SK-N-SH (cell line): Measurements from ENCODE around the gene LKAAEAR1. TPM values are rescaled to one million over a fixed set of nuclear protein-coding genes. Genes with fewer than 3 reads are reported as not detected.

Experiments
- CTCF ChIA-PET: fragments of 300-600, 350-600 bp; formaldehyde crosslinking; extraction: SDS; loops from one replicate; lab custom pipeline; 2021; lab: Yijun Ruan, JAX
- POLR2A ChIA-PET: fragments of 350-600 bp; sonication (Branson Sonifier 250); formaldehyde crosslinking; extraction: SDS; loops from one replicate; lab custom pipeline; 2020; ENCODE audit warnings: antibody characterized with exemption, inconsistent platforms; lab: Yijun Ruan, JAX
- DNase-seq: peaks from one replicate; pipeline ENCODE4 v3.0.0; 2012
- H2AFZ ChIP-seq: fragments of 200-600 bp; sonication (generic); 2 replicates; pipeline ENCODE4 v1.8.1; 2016; ENCODE audit warnings: antibody characterized with exemption, mild to moderate bottlenecking, low read depth
- H3F3A ChIP-seq: fragments of 200-600 bp; sonication (generic); replicated peaks from 2 replicates; pipeline ENCODE3; 2016; ENCODE audit warnings: antibody characterized with exemption, mild to moderate bottlenecking; ENCODE audit not compliant: insufficient read depth
- H3K27ac ChIP-seq, 2 experiments: fragments of 200-500 bp in 1 of 2; fragments of 200-600 bp in 1 of 2; sonication (Bioruptor generic) in 1 of 2; sonication (generic), shearing (Covaris generic) in 1 of 2; 2 replicates each; pipeline versions ENCODE4 v1.5.1 to v1.6.1; 2014 to 2016; ENCODE audit warnings: low read depth in 2 of 2, inconsistent platforms in 1 of 2, low read length in 1 of 2, mild to moderate bottlenecking in 1 of 2, mixed read lengths in 1 of 2
- H3K27me3 ChIP-seq: fragments of 200-600 bp; sonication (generic), shearing (Covaris generic); 2 replicates; pipeline ENCODE4 v1.6.1; 2016; ENCODE audit warnings: mixed run types; ENCODE audit not compliant: insufficient read depth
- H3K36me3 ChIP-seq, 2 experiments: fragments of 200-500 bp in 1 of 2; fragments of 200-600 bp in 1 of 2; sonication (Bioruptor generic) in 1 of 2; sonication (generic) in 1 of 2; replicated peaks in 1 of 2; 2 replicates each; pipeline versions ENCODE3 to v1.5.1; 2014 to 2016; ENCODE audit warnings: low read length in 1 of 2, mild to moderate bottlenecking in 1 of 2; ENCODE audit not compliant: insufficient read depth in 2 of 2, control insufficient read depth in 1 of 2
- H3K4me1 ChIP-seq, 2 experiments: fragments of 200-500 bp in 1 of 2; fragments of 200-600 bp in 1 of 2; sonication (Bioruptor generic) in 1 of 2; sonication (generic), shearing (Covaris generic) in 1 of 2; 2 replicates each; pipeline versions ENCODE4 v1.5.1 to v1.6.1; 2014 to 2016; ENCODE audit warnings: low read depth in 1 of 2, low read length in 1 of 2, mixed run types in 1 of 2; ENCODE audit not compliant: insufficient read depth in 2 of 2, control insufficient read depth in 1 of 2
- H3K4me2 ChIP-seq: fragments of 200-600 bp; sonication (generic), shearing (Covaris generic); 2 replicates; pipeline ENCODE4 v1.6.1; 2017; ENCODE audit warnings: mixed run types
- H3K4me3 ChIP-seq, 2 experiments: fragments of 200-500 bp in 1 of 2; fragments of 200-600 bp in 1 of 2; sonication (Bioruptor generic) in 1 of 2; sonication (generic), shearing (Covaris generic) in 1 of 2; 2 replicates each; pipeline versions ENCODE4 v1.5.1 to v1.8.1; 2014 to 2016; ENCODE audit warnings: low read depth in 2 of 2, inconsistent platforms in 1 of 2, low read length in 1 of 2, mild to moderate bottlenecking in 1 of 2, mixed read lengths in 1 of 2, moderate library complexity in 1 of 2
- H3K79me2 ChIP-seq: fragments of 200-600 bp; sonication (generic); 2 replicates; pipeline ENCODE4 v1.8.1; 2017; ENCODE audit warnings: mild to moderate bottlenecking; ENCODE audit not compliant: insufficient read depth
- H3K9ac ChIP-seq: fragments of 200-600 bp; sonication (generic); 2 replicates; pipeline ENCODE4 v1.6.1; 2017; ENCODE audit warnings: mixed run types
- H3K9me2 ChIP-seq: fragments of 200-600 bp; sonication (generic); 2 replicates; pipeline ENCODE4 v1.6.1; 2017; ENCODE audit warnings: mixed run types
- H3K9me3 ChIP-seq: fragments of 200-600 bp; sonication (generic); 2 replicates; pipeline ENCODE4 v1.6.1; 2017; ENCODE audit warnings: mixed run types, mild to moderate bottlenecking, moderate library complexity
- H4K20me1 ChIP-seq: fragments of 200-600 bp; sonication (generic); 2 replicates; pipeline ENCODE4 v1.6.1; 2017; ENCODE audit warnings: mild to moderate bottlenecking, mixed run types; ENCODE audit not compliant: insufficient read depth
- CHD2 ChIP-seq: fragments of 150-350 bp; IDR thresholded peaks from 2 replicates; pipeline ENCODE4 v1.6.1; 2018; ENCODE audit warnings: low read length; ENCODE audit not compliant: partially characterized antibody
- ELF1 ChIP-seq: IDR thresholded peaks from 2 replicates; pipeline ENCODE4 v1.4.0; 2012
- EP300 ChIP-seq, 2 experiments: IDR thresholded peaks; 2 replicates each; pipeline versions ENCODE4 v1.4.0 to v1.6.1; 2012; ENCODE audit warnings: borderline replicate concordance in 1 of 2, low read depth in 1 of 2, low read length in 1 of 2
- EZH2phosphoT487 ChIP-seq: fragments of 200-600 bp; sonication (generic); IDR thresholded peaks from 2 replicates; pipeline ENCODE4 v1.6.1; 2017; ENCODE audit warnings: low read depth, mixed run types, mild to moderate bottlenecking, antibody characterized with exemption, moderate library complexity, borderline replicate concordance
- FOSL2 ChIP-seq: IDR thresholded peaks from 2 replicates; pipeline ENCODE4 v1.4.0; 2012; ENCODE audit warnings: low read depth, mild to moderate bottlenecking, moderate library complexity, borderline replicate concordance
- FOXJ3 ChIP-seq: sonication (generic); formaldehyde crosslinking; IDR thresholded peaks from 2 replicates; pipeline ENCODE4 v1.5.1; 2020; ENCODE audit warnings: mild to moderate bottlenecking, missing genetic modification reagents
- FOXM1 ChIP-seq: IDR thresholded peaks from 2 replicates; pipeline ENCODE4 v1.4.0; 2012; ENCODE audit warnings: low read depth, mild to moderate bottlenecking
- MEF2A ChIP-seq: IDR thresholded peaks from 2 replicates; pipeline ENCODE4 v1.4.0; 2012; ENCODE audit warnings: low read depth, borderline replicate concordance
- PBX3 ChIP-seq: IDR thresholded peaks from 2 replicates; pipeline ENCODE4; 2012
- POLR2AphosphoS5 ChIP-seq: IDR thresholded peaks from 2 replicates; pipeline ENCODE4 v1.6.1; 2012; ENCODE audit warnings: low read depth, low read length
- RXRA ChIP-seq: IDR thresholded peaks from 2 replicates; pipeline ENCODE4 v1.4.0; 2012; ENCODE audit warnings: low read depth, mild to moderate bottlenecking, borderline replicate concordance
- TCF12 ChIP-seq: IDR thresholded peaks from 2 replicates; pipeline ENCODE4 v1.4.0; 2012
- YY1 ChIP-seq: IDR thresholded peaks from 2 replicates; pipeline ENCODE4 v1.4.0; 2012; ENCODE audit warnings: low read depth, mild to moderate bottlenecking
- WGBS: methylation state at CpG from one replicate; pipeline ENCODE4 v1.1.6; 2017; ENCODE audit warnings: low lambda C conversion rate; 5-methylcytosine and 5-hydroxymethylcytosine counted together
- polyA plus RNA-seq, 3 experiments: library from polyadenylated mRNA; depleted of rRNA; stranded (reverse); fragments of >200 nt; gene quantifications; 2 replicates each; pipeline ENCODE4 v1.2.3, GENCODE V29; 2012

LKAAEAR1 gene
- polyA plus RNA-seq, 1 of the 3 experiments (the other 2 are of a cell fraction) = 0.71 TPM

- TF ChIP-seq PBX3 (no peak), MEF2A (no peak), FOXM1 (no peak), FOXJ3 (CRISPR knock-in tag) (no peak), EP300 (IDR thresholded peaks at IDR 0.05; ENCODE audit: borderline replicate concordance in 1 of 2, low read depth in 1 of 2, low read length in 1 of 2) (no peak), YY1 (no peak), EZH2phosphoT487 (no peak)
Observed at GRCh38 chr20:64077876-64078551, 6.2 kb downstream of the LKAAEAR1 start (continued).

- Histone ChIP-seq H3K27ac (no peak overlapping the region), H3K4me2 (no peak overlapping the region), H3K4me3 (no peak overlapping the region), H4K20me1 (no peaks in the 10 kb centered on the region), H3K9me2 (no peaks in the 10 kb centered on the region), H3K4me1 (peaks cover 13 to 22% of the 10 kb centered on the region in 2 experiments; a peak in 3 of 4 replicates), H3K9me3 (no peaks in the 10 kb centered on the region), H3K79me2 (no peaks in the 10 kb centered on the region), H3F3A (peaks cover 14% of the 10 kb centered on the region), H2AFZ (no peak overlapping the region), H3K9ac (no peak overlapping the region), H3K27me3 (no peaks in the 10 kb centered on the region), H3K36me3 (peaks cover 0 to 14% of the 10 kb centered on the region in 2 experiments)
- WGBS = 91% methylated on average over 6 of the region's 7 CpGs
- DNase-seq = no peak
- POLR2A ChIA-PET = no interaction called here
- no peak for TF ChIP-seq RXRA
- no peak for TF ChIP-seq TCF12
- no peak for TF ChIP-seq CHD2
- no peak for TF ChIP-seq ELF1
- CTCF ChIA-PET = interaction anchor here (1.6 to 12.9 kb wide), 2 partner anchors 9 to 38 kb away, joined by 5 to 252 read pairs; partner anchors contain the start of gene NPBWR2
Observed at GRCh38 chr20:64077541-64077875, 6.7 kb downstream of the LKAAEAR1 start.

- WGBS = 97% methylated on average over 5 of the region's 8 CpGs
- no peak for TF ChIP-seq CHD2
- no peak for TF ChIP-seq TCF12
- TF ChIP-seq MEF2A = no peak
- no peak for TF ChIP-seq FOSL2
- TF ChIP-seq ELF1 = no peak
- no peak for TF ChIP-seq POLR2AphosphoS5
- TF ChIP-seq FOXM1 = no peak
- TF ChIP-seq RXRA = no peak
- no peaks in the 10 kb centered on the region for H4K20me1 ChIP-seq
- no peaks in the 10 kb centered on the region for H3K9me3 ChIP-seq
- H3K4me1 ChIP-seq = peaks cover 13 to 22% of the 10 kb centered on the region in 2 experiments; a peak in 3 of 4 replicates
- no peak for DNase-seq
- H3K4me3 ChIP-seq = no peak overlapping the region
- POLR2A ChIA-PET = interaction anchor here (1.8 kb wide), 1 partner anchor 14 kb away, joined by 4 read pairs; the partner anchor contains the start of gene TCEA2
- peaks cover 0 to 17% of the 10 kb centered on the region in 2 experiments for H3K36me3 ChIP-seq
- no peaks in the 10 kb centered on the region for H3K79me2 ChIP-seq
- H2AFZ ChIP-seq = no peak overlapping the region
- H3K27ac ChIP-seq = no peak overlapping the region
- peaks cover 14% of the 10 kb centered on the region for H3F3A ChIP-seq
- no peak overlapping the region for H3K4me2 ChIP-seq
- CTCF ChIA-PET = interaction anchor here (1.7 to 12.9 kb wide), 2 partner anchors 20 to 38 kb away, joined by 6 to 252 read pairs; partner anchors contain the start of gene NPBWR2
- H3K27me3 ChIP-seq = no peaks in the 10 kb centered on the region
- no peaks in the 10 kb centered on the region for H3K9me2 ChIP-seq
- no peak overlapping the region for H3K9ac ChIP-seq
Observed at GRCh38 chr20:64077094-64077493, 7.1 kb downstream of the LKAAEAR1 start.
